Renal cortex interstitium (tissue), 15 donors: ENCODE measurements around the gene PRRT2. TPM values are rescaled to one million over a fixed set of nuclear protein-coding genes. Genes with fewer than 3 reads are reported as not detected.
"Not testable (repeated sequence)": the region's sequence is repeated elsewhere in the genome, so short reads cannot be mapped to it uniquely, and the experiment has no call there.

Source experiments
- DNase-seq, 11 donors: peaks; one replicate each; pipeline ENCODE4 v3.0.0-alpha.2; 2013; ENCODE audit warnings: low read depth in 9 of 11, low spot score in 4 of 11; ENCODE audit errors: extremely low read depth in 1 of 11
- long read RNA-seq, 16 experiments: transcript quantifications; one replicate each; lab custom pipeline, GENCODE V29; 2026
- polyA plus RNA-seq, 3 donors: library from polyadenylated mRNA; unstranded; fragments of 120-200 nt; gene quantifications; one replicate each; pipeline ENCODE4 v1.2.1, GENCODE V29; 2013; ENCODE audit not compliant: insufficient read length in 3 of 3

The PRRT2 gene
- polyA plus RNA-seq = 10 to 100 TPM; 13.3 to 27.2 (median 18.1) TPM
- long read RNA-seq, donor 1, partial matches to known transcripts = 0 of 5 reads
- long read RNA-seq, donor 1, other reads (novel, unspliced or antisense) = 0 of 5 reads
- long read RNA-seq, donor 2, partial matches to known transcripts = 0 of 3 reads
- long read RNA-seq, donor 2, other reads (novel, unspliced or antisense) = 0 of 3 reads
- long read RNA-seq, donor 3, partial matches to known transcripts = 0 of 4 reads
- long read RNA-seq, donor 3, other reads (novel, unspliced or antisense) = 0 of 4 reads
- long read RNA-seq, donor 4, transcript PRRT2-222 (2 exons, 2,867 nt) = major isoform, 8 of 19 reads
- long read RNA-seq, donor 4, partial matches to known transcripts = 7 of 19 reads
- long read RNA-seq, donor 4, other reads (novel, unspliced or antisense) = 0 of 19 reads
- long read RNA-seq, donor 5 = 0 reads
- long read RNA-seq, donor 6, transcript PRRT2-222 (2 exons, 2,867 nt) = major isoform, 8 of 21 reads
- long read RNA-seq, donor 6, transcript PRRT2-205 (3 exons, 1,470 nt) = minor isoform, 6 of 21 reads
- long read RNA-seq, donor 6, partial matches to known transcripts = 7 of 21 reads
- long read RNA-seq, donor 6, other reads (novel, unspliced or antisense) = 0 of 21 reads
- long read RNA-seq, donor 7, partial matches to known transcripts = 0 of 6 reads
- long read RNA-seq, donor 7, other reads (novel, unspliced or antisense) = 0 of 6 reads
- long read RNA-seq, donor 8 = 0 reads
- long read RNA-seq, donor 9, partial matches to known transcripts = 0 of 2 reads
- long read RNA-seq, donor 9, other reads (novel, unspliced or antisense) = 0 of 2 reads
- long read RNA-seq, donor 10, transcript PRRT2-222 (2 exons, 2,867 nt) = major isoform, 5 of 6 reads
- long read RNA-seq, donor 10, partial matches to known transcripts = 0 of 6 reads
- long read RNA-seq, donor 10, other reads (novel, unspliced or antisense) = 0 of 6 reads
- long read RNA-seq, donor 11, partial matches to known transcripts = 0 of 3 reads
- long read RNA-seq, donor 11, other reads (novel, unspliced or antisense) = 0 of 3 reads
- long read RNA-seq, donor 12, partial matches to known transcripts = 0 of 5 reads
- long read RNA-seq, donor 12, other reads (novel, unspliced or antisense) = 0 of 5 reads
- long read RNA-seq, donor 13 = 0 reads
- long read RNA-seq, donor 14, partial matches to known transcripts = 0 of 4 reads
- long read RNA-seq, donor 14, other reads (novel, unspliced or antisense) = 0 of 4 reads
- long read RNA-seq, donor 15, partial matches to known transcripts = 0 of 3 reads
- long read RNA-seq, donor 15, other reads (novel, unspliced or antisense) = 0 of 3 reads
- long read RNA-seq, donor 16, transcript PRRT2-205 (3 exons, 1,470 nt) = major isoform, 7 of 14 reads
- long read RNA-seq, donor 16, transcript PRRT2-222 (2 exons, 2,867 nt) = major isoform, 7 of 14 reads
- long read RNA-seq, donor 16, partial matches to known transcripts = 0 of 14 reads
- long read RNA-seq, donor 16, other reads (novel, unspliced or antisense) = 0 of 14 reads

- peak in 6 of 11 donors; percentile 61 to 70 (median 66) for DNase-seq
Observed at GRCh38 chr16:29811896-29812665, at the start of gene PRRT2. PRRT2 (plus strand) TSS chr16:29812193; CDS start chr16:29813055, 862 bp downstream.

DNA sequence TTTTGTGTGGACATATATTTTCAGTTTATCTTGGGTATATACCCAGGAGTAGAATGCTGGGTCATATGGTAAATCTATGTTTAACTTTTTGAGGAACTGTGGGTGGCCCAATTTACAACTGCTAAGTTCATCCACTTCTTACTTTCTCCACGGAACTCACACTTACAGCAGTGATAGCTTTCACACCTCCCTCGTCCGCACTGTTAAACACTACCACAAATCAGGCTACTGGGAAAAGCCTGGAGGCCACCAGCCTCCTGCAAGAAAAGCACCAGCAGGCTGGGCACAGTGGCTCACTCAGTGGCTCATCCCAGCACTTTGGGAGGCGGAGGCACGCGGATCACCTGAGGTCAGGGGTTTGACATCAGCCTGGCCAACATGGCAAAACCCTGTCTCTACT, 48.7 kb upstream of the PRRT2 start:
- DNase-seq = no peak

DNA sequence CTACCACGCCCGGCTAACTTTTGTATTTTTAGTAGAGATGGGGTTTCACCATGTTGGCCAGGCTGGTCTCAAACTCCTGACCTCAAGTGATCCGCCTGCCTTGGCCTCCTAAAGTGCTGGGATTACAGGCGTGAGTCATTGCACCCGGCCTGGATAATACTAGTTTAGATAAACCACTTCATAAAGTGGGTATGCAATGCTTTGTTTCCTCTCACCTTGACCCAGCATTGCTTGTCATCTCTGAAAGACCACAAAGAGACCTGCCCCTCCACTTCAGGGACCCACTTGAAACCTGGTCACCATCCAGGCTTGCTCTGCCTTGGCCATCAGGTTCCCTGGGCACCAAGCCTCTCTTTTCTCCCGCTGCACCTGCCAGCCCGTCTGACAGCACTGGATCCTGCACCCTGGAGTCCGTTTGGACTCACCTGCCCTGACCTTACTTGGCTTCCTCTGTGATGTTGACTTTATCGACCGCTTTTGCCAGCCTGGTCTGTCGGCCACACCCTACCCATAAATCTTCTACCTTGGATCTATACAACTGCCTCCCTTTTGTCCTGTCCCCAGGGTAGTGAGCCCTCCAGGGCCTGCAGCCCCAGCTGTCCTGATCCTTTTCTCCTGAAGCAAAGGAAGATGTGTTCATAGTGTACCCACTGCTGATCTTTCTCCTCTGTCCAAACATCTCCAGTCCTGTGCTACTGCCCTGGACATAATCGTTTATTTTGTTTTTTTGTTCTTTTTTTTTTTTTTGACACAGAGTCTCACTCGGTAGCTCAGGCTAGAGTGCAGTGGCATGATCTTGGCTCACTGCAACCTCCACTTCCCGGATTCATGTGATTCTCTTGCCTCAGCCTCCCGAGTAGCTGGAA, 46.6 kb upstream of the PRRT2 start:
- DNase-seq = no peak

DNA sequence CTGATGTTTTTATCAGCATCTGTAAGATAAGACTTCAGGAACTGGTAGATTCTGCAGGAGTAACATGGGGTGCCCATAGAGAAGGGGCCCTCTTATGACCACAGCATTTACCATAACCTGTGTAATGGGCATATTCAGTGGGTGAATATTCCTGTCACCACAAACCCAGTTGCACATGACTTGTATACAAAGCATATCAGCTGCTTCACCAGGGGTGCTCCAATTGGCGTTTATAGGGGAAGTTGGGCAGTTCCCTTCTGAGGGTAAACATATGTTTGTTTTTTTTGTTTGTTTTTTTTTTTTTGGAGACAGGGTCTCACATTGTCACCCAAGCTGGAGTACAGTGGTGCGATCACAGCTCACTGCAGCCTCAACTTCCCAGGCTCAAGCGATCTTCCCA, 45.4 kb upstream of the PRRT2 start:
- DNase-seq = no peak

- no peak for DNase-seq
Observed at GRCh38 chr16:29767062-29767461, 44.9 kb upstream of the PRRT2 start.

DNA sequence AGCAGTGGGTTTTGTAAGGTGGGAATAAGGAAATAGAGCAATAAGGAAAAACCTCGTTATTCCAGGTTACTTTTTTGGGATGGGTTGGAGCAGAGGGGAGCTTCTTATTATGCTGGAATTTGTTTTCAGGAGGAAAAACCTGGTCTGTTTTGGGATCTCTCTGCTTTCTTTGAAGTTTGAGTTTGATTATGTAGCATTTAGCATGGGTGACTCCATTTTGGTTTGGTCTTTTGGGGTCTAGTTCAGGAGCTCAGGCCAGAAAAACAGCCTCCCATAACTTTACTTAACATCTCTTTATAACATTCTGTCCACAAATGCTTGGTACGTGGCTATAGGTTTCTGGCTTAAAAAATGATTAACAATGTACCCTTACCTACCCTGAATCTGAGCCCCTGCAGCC, 42.5 kb upstream of the PRRT2 start:
- DNase-seq = no peak

DNA sequence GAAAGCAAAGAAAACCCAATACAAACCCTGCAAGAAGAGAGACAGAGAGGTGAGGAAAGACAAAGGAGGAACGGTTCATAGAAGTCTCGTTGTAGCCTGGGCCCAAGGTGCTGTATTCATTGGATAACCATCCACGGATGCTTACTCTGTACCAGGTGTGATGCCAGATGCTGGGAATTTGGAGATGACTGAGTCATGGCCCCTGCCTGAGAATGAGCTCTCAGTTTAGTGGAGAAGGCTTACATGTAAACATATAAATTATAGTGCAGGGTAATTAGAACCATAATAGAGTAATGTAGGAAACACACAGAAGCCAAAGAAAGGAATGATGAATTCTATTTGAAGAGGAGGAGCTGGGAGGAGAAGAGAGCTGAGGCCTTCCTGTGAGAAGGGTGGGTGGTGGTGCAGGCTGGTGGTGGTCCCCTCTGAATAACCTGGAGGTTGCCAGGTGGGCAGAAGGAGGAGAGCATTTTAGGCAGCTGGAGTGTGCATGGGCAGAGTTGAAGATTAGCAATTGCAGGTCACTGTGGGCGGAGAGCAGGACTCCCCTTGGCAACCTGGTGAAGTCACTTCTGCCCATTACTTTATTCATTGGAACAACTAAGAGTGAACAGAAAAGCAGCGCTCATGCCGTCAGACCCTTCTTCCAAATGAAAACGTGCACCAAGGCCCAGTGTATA, 41.6 kb upstream of the PRRT2 start:
- no peak for DNase-seq

DNA sequence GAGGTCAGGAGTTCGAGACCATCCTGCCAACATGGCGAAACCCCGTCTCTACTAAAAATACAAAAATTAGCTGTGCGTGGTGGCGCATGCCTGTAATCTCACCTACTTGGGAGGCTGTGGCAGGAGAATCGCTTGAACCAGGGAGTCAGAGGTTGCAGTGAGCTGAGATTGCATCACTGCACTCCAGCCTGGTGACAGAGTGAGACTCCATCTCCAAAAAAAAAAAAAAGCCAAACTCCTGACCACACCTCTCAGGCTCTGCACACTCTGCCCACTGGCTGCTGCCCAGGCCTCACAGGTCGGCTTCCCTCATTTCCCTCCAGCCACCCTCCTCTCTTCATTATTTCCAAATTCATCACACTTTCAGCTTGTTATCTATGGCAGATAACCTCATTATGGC, 39.7 kb upstream of the PRRT2 start:
- not testable (repeated sequence) for DNase-seq

- no peak for DNase-seq
Observed at GRCh38 chr16:29774730-29775129, 37.3 kb upstream of the PRRT2 start.

DNA sequence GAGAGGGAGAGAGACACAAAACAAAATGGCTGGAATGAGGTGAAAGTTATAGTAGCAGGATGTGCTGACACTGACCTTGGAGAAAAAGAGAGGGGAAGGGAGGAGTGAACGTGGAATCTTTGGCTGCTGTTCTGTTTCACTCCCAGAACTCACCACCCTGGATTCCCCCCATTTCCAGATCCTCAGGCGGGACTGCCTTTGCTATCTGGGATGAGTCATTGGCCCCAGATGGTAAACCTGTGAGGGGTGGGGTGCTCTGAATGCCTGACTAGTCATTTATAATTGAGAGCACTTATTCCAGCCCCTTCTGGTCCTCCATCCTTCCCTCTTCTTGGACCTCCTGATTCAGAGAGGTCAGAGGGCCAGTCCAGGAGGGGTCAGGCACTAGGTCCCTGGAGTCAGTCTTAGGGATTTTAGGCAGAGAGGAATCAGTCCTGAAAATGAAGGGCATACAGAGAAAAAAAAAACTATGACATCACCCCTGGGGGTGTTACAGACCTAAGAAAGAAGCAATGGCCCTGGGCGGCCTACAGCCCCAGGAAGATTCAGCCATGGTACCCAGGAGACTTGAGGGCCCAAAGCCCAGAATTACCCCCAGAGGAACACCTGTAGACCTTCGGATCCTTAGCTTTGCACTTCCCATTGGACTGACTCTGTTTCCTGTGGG, 36.1 kb upstream of the PRRT2 start:
- DNase-seq = no peak

GRCh38 chr16:29777576-29778350, 34.2 kb upstream of the PRRT2 start, which contains the start of gene ZG16:
ZG16 (plus strand) TSS chr16:29778256; CDS start chr16:29779267, 1,011 bp downstream.
- DNase-seq = no peak

DNA sequence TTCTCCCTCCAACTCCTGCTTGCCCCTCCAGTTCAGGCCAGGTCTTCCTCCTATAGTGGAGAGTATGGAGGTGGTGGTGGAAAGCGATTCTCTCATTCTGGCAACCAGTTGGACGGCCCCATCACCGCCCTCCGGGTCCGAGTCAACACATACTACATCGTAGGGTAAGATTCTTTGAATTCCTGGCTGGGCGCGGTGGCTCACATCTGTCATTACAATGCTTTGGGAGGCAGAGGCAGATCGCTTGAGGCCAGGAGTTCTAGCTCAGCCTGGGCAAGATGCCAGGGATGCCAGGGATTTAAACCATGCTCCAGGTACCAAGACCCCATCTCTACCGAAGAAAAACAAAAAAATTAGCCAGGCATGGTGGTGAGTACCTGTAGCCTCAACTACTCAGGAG, 32.5 kb upstream of the PRRT2 start:
- DNase-seq = no peak

DNA sequence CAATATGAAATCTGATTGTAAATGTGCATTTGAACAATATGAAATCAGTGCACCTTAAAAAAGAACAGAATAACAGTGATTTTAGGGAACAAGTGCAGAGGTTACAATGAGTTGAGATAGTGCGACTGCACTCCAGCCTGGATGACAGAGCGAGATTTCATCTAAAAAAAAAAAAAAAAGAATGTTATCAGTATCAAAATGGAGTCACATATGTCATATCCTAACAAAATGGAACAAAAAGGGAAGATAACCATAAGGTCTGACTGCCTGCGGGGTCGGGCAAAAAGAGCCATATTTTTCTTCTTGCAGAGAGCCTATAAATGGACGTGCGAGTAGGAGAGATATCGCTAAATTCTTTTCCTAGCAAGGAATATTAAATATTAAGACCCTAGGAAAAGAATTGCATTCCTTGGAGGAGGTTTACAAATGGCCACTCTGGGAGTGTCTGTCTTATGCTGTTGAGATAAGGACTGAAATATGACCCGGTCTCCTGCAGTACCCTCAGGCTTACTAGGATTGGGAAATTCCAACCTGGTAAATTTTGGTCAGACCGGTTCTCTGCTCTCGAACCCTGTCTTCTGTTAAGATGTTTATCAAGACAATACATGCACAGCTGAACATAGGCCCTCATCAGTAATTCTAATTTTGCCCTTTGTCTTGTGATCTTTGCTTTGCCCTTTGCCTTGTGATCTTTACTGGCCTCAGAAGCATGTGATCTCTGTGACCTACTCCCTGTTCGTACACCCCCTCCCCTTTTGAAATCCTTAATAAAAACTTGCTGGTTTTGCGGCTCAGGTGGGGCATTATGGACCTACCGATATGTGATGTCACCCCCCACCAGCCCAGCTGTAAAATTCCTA, 28.7 kb upstream of the PRRT2 start:
- DNase-seq = not testable (repeated sequence)

DNA sequence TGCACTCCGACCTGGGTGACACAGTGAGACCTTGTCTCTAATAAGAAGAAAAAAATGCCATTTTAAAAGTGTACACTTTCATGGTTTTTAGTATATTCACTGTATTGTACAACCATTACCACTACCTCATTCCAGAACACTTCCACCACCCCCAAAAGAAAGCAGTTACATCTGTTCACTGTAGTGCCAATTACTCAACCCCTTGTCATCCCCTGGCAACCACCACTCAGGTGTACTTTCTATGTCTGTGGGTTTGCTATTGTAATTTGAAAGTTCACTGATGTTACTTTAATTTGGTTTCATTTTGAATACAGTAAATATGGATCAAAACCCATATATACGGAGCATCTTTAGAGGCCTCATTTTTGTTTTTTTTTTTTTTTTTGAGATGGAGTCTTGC, 27.8 kb upstream of the PRRT2 start:
- DNase-seq = no peak
